ENCODE measurements around the gene ELP1.

Gene ELP1

GRCh38 chr9:108830272-108830671 is 103.7 kb downstream of the ELP1 start:
- no peak for DNase-seq (ENCODE audit: low read depth)
- no peak overlapping the region for H3K4me3 ChIP-seq (replicated peaks; ENCODE audit: low read depth, low read length)
- TF ChIP-seq CTCF (IDR thresholded peaks at IDR 0.05; ENCODE audit: low read length, missing control alignments): no peak

GRCh38 chr9:108823829-108824228 is 110.1 kb downstream of the ELP1 start:
- TF ChIP-seq CTCF (IDR thresholded peaks at IDR 0.05; ENCODE audit: low read length, missing control alignments): no peak
- no peak for DNase-seq (ENCODE audit: low read depth)

More at GRCh38 chr9:108823829-108824228, 110.1 kb downstream of the ELP1 start:
- no peak overlapping the region for H3K4me3 ChIP-seq (replicated peaks; ENCODE audit: low read depth, low read length)

Measured in fibroblast of pulmonary artery (primary cell).